NK-92 (cell line): ENCODE data around the gene AHCY.
"Not testable (repeated sequence)": the region's sequence is repeated elsewhere in the genome, so short reads cannot be mapped to it uniquely, and the experiment has no call there.

Experiments
- DNase-seq: peaks from one replicate; lab custom pipeline; 2025; ENCODE audit not compliant: unreplicated experiment; lab: John Stamatoyannopoulos, UW

AHCY gene

DNA sequence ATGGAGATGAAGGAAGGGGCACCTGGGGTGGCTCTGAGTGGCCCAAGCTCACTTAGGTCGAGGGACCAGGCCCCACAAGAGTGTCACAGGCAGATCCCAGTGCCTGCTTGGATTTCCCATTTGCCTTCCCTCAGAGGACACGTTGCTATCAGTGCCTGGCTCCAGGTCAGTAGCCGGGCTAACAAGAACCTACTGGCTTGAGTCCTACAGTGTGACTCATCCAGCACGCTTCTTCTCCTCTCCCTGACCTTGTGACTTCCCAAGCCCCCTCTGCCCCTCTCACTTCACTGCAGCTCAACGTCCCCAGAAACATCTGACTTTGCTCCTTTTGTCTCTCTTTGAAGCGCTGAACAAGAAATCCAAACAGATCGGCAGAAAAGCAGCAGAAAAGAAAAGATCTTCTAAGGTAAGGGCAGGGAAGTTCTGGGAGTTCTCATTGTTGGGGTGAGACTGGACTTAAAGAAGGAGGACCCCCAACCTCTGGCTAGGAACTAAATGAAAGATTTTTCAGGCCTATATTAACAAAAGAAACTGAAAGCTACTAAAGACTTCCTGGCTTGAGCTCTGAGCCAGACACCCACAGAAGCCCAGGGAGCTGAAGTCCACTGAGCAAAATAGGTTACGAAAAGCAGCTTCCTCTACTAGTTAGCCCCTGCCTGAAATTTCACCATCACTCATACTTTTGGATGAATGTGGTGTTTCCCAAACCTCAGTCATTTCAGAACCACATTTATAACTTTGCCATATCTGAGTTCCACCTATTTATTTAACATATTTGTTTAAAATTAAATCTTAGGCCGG, 40.5 kb downstream of the AHCY start:
- DNase-seq: no peak

DNA sequence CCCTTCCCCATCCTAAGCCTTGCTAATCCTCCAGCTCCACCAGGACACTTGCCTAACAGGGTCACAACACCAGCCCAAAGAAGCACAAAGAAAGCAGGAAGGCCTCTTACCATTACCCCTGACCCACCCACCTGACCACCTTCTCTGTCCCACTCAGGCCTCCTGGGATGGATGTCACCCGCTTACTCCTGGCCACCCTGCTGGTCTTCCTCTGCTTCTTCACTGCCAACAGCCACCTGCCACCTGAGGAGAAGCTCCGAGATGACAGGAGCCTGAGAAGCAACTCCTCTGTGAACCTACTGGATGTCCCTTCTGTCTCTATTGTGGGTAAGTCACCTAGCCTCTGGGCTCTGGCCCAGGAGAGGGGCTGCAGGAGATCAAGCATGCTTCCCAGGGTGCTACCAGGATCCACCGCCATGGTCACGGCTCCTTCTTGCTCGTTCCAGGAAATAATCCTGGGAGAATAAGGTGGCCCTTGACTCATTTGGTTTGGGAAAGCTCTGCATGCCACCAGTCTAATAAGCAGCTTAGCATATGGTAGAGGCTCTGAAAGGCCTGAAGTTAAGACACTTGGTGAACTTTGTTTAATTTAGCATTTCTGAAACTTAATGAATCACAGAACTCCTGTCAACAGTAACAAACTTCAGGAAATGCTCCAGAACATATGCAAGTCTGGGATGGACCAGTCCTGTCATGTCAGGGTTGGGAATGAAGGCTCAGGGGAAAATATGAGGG, 42.8 kb downstream of the AHCY start:
- no peak for DNase-seq

- DNase-seq: no peak
Observed at GRCh38 chr20:34256629-34257124, 46.5 kb downstream of the AHCY start.

GRCh38 chr20:34254979-34255378, 48.2 kb downstream of the AHCY start:
- DNase-seq: no peak

DNA sequence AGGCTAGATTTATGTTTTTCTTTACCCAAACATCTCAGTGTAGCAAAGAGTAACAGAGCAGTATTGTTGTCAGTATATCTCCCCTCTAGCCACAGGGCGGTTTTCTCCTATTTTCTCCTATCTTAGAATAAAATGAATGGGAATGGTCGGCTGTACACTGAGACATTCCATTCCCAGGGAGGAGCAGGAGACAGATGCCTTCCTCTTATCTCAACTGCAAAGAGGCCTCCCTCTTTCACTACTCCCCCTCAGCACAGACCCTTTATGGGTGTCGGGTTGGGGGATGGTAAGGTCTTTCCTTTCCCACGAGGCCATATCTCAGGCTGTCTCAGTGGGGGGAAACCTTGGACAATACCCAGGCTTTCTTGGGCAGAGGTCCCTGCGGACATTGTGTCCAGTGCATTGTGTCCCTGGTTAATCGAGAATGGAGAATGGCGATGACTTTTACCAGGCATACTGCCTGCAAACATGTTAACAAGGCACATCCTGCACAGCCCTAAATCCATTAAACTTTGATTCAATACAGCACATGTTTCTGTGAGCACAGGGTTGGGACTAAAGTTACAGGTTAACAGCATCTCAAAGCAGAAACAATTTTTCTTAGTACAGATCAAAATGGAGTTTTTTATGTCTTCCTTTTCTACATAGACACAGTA, 50.6 kb downstream of the AHCY start:
- not testable (repeated sequence) for DNase-seq

DNA sequence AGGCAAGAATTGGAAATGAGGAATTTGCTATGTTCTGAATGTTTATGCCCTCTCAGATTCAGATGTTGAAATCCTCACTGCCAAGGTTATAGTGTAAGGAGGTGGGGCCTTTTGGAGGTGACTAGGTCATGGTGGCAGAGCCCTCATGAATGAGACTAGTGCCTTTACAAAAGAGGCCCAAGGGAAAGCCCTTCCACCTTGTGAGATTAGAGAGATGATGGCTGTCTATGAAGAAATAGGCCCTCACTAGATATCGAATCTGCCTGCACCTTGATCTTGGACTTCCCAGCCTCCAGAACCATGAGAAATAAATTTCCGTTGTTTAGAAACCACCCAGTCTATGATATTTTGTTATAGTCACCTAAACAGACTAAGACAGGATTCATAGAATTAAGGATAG, 51.5 kb downstream of the AHCY start:
- DNase-seq: no peak

GRCh38 chr20:34250005-34250404, 53.1 kb downstream of the AHCY start:
- no peak for DNase-seq

GRCh38 chr20:34249291-34249690, 53.9 kb downstream of the AHCY start:
- no peak for DNase-seq

DNA sequence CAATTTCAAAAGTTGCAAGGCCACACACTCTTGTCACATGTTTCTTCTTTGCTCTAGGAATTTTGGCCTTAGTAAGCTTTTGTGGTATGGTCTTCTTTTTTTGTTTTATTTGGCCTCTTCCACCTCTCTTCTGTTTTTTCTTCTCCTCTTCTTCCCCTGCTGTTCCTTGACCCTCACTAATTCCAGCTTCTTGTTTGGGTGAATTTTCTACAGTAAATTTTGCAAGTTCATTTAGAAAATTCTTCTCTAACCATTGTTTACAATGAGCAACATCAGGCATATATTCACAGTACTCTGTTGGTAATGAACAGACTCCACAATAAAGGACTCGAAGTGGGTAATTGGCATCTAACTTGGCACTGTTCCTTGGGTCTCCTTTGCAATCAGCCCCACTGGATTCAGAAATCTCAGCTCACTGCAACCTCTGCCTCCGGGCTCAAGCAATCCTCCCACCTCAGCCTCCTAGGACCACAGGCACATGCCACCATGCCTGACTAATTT, 57.0 kb downstream of the AHCY start:
- no peak for DNase-seq

- no peak for DNase-seq
Observed at GRCh38 chr20:34243377-34243776, 59.8 kb downstream of the AHCY start.

DNA sequence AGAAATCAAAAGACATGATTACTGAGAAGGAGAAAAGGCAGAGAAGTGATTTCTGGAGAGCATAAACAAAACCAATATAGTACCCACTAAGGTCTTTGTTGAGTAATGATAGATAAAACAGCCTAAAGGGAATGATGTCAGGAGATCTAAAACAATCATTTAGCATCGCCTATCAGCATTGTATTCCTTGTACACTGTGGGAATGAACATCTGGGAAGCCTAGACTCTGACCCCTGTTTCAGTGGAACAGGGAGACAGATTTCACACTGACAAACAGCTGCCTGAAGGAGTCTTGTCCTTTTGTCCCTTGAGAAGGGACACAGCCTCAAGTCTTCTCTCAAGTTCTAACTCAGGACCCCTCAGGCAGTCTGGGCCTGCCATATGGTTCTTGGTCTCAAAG, 60.3 kb downstream of the AHCY start:
- DNase-seq: no peak

DNA sequence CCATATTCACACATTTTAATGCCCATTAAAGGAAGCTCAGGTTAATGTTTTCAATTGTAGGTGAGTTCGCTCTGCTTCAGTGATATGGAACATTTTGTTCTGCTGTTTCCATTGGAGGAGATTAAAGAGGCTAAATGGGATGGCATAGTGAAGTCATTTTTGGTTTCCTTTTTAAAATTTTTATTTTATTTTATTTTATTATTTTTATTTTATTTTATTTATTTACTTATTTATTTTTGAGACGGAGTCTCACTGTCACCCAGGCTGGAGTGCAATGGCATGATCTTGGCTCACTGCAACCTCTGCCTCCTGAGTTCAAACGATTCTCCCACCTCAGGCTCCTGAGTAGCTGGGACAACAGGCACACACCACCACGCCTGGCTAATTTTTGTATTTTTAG, 61.1 kb downstream of the AHCY start:
- DNase-seq: not testable (repeated sequence)

GRCh38 chr20:34240693-34241615, 62.2 kb downstream of the AHCY start, which contains the start of gene ASIP:
Gene ASIP, plus strand, starts transcription at chr20:34241423. Its CDS starts 18,952 bp downstream, at chr20:34260375.
- no peak for DNase-seq

DNA sequence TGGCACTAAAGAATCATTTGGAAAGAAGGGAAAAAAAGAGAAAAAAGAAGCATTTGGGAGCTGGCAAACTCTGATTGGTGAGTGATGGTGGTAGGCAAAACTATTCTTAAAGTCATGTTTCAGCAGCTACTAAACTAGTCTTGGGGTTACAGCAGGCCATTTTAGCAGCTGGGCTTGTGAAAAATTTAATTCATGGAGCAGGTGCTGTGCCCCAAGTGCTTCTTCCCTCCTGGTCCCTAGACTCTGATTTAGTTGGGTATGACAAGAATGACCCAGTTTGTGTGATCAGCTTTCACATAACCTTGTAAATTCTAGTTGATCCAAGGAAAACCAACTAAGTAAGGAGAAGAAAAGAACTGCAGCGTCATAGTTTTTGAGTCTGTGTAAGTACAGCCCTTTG, 63.0 kb downstream of the AHCY start:
- no peak for DNase-seq

DNA sequence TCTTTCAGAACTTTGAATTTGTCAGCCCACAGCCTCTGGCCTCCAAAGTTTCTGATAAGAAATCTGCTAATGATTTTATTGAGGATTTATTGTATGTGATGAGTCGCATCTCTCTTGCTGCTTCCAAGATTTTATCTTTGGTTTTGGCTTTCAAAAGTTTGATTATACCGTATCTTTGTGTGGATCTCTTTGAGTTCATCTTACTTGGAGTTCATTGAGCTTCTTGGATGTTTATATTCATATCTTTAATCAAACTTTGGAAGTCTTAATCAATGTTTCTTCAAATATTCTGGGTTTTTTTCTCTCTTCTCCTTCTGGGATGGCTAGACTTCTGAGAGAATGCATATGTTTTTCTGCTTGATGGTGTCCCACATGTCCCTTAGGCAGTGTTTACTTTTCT, 65.2 kb downstream of the AHCY start:
- DNase-seq: no peak

DNA sequence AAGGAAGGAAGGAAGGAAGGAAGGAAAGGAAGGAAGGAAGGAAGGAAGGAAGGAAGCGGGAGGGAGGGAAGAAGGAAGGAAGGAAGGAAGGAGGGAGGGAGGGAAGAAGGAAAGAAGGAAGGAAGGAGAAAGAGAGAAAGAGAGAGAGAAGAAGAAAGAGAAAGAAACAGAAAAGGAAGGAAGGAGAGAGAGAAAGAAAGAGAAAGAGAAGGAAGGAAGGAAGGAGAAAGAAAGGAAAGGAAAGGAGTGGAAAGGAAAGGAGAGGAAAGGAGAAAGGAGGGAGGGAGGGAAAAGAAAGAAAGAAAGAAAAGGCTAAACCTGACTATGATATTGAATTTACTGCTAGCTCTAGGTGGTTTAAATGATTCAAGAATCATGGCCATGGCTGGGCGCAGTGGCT, 67.3 kb downstream of the AHCY start:
- no peak for DNase-seq

GRCh38 chr20:34233687-34234086, 69.5 kb downstream of the AHCY start:
- no peak for DNase-seq

GRCh38 chr20:34232494-34233087, 70.6 kb downstream of the AHCY start:
- no peak for DNase-seq

DNA sequence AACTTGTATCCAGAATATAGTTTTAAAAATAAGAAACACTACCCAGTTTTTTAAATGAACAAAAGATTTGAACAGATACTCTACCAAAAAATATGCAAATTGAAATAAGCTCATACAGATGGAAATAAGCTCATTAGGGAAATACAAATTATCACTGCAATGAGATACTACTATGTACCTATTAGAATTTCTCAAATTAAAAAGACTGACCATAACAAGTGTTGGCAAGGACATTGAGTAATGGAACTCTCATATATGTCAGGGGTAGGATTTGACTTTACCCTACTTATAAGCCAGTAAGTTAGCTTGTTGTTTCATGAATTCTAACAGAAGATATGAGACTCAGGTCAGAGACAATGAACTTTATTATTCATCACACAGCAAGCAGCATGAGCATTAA, 71.5 kb downstream of the AHCY start:
- no peak for DNase-seq
